Endothelial cell of umbilical vein (primary cell): Measurements from ENCODE around the gene NXPH1. TPM values are rescaled to one million over a fixed set of nuclear protein-coding genes. Genes with fewer than 3 reads are reported as not detected.

Experiments
- BruUV-seq: library from RNA; stranded (reverse); fragments of 400-500 nt; replicated peaks from 2 replicates; lab custom pipeline; 2021; lab: Mats Ljungman, UMichigan
- CTCF ChIA-PET: fragments of 300-600, 350-600 bp; sonication (Branson Sonifier 250); formaldehyde crosslinking; loops from one replicate; lab custom pipeline; 2021; ENCODE audit warnings: antibody characterized with exemption, inconsistent platforms; lab: Charles Lee
- POLR2A ChIA-PET: fragments of 300-600, 350-600 bp; sonication (Branson Sonifier 250); formaldehyde crosslinking; loops from one replicate; lab custom pipeline; 2021; ENCODE audit warnings: antibody characterized with exemption, inconsistent platforms; lab: Charles Lee
- DNase-seq: peaks from one replicate; pipeline ENCODE4 v3.0.0-alpha.2; 2011; ENCODE audit warnings: low read depth, low spot score
- FAIRE-seq: peaks from 2 replicates; lab custom pipeline; 2011; peaks lifted over from hg19 to GRCh38; lab: Jason Lieb, UNC
- H2AFZ ChIP-seq: 2 replicates; pipeline ENCODE4 v1.6.0; 2012; ENCODE audit warnings: low read depth, low read length, control low read depth, inconsistent platforms
- H3K27ac ChIP-seq: 2 replicates; pipeline ENCODE4 v1.5.1; 2011; ENCODE audit warnings: low read depth, mild to moderate bottlenecking, control low read depth, low read length, moderate library complexity; ENCODE audit not compliant: insufficient read depth
- H3K27me3 ChIP-seq, 2 experiments: 2 replicates each; pipeline versions ENCODE4 v1.6.0 to v1.6.1; 2011; ENCODE audit warnings: low read length in 2 of 2, mixed read lengths in 1 of 2; ENCODE audit not compliant: control insufficient read depth in 2 of 2, insufficient read depth in 2 of 2
- H3K36me3 ChIP-seq, 2 experiments: 2 replicates in 1 of 2; 3 replicates in 1 of 2; pipeline ENCODE4 v1.5.1; 2011; ENCODE audit warnings: low read length in 2 of 2, mild to moderate bottlenecking in 1 of 2, moderate library complexity in 1 of 2; ENCODE audit not compliant: control insufficient read depth in 2 of 2, insufficient read depth in 2 of 2; ENCODE audit errors: extremely low read depth in 1 of 2
- H3K4me1 ChIP-seq: 3 replicates; pipeline ENCODE4 v1.5.1; 2011; ENCODE audit warnings: mild to moderate bottlenecking, low read length; ENCODE audit not compliant: control insufficient read depth, insufficient read depth; ENCODE audit errors: extremely low read depth
- H3K4me2 ChIP-seq: 2 replicates; pipeline ENCODE4 v1.6.1; 2011; ENCODE audit warnings: low read length, control low read depth, mixed read lengths; ENCODE audit not compliant: insufficient read depth
- H3K4me3 ChIP-seq, 3 experiments: fragments of 200-600 bp in 1 of 3; sonication (generic), shearing (Covaris generic) in 1 of 3; replicated peaks in 1 of 3; 2 replicates each; pipeline ENCODE4 v1.5.1; 2011 to 2016; ENCODE audit warnings: control low read depth in 3 of 3, low read length in 3 of 3, mild to moderate bottlenecking in 2 of 3, inconsistent platforms in 1 of 3, low read depth in 1 of 3, moderate library complexity in 1 of 3; ENCODE audit not compliant: insufficient read depth in 1 of 3
- H3K79me2 ChIP-seq: 2 replicates; pipeline ENCODE4 v1.6.0; 2012; ENCODE audit warnings: low read length, inconsistent platforms; ENCODE audit not compliant: control insufficient read depth, insufficient read depth
- H3K9ac ChIP-seq: replicated peaks from 2 replicates; pipeline ENCODE3; 2011; ENCODE audit warnings: low read length, control low read depth; ENCODE audit not compliant: insufficient read depth; ENCODE audit errors: extremely low read depth
- H3K9me1 ChIP-seq: replicated peaks from 3 replicates; pipeline ENCODE4 v1.6.0; 2011; ENCODE audit warnings: mild to moderate bottlenecking, low read length; ENCODE audit not compliant: control insufficient read depth, insufficient read depth; ENCODE audit errors: extremely low read depth
- H3K9me3 ChIP-seq: replicated peaks from 2 replicates; pipeline ENCODE4 v1.5.1; 2012; ENCODE audit warnings: low read length, inconsistent platforms; ENCODE audit not compliant: control insufficient read depth, insufficient read depth
- H4K20me1 ChIP-seq: replicated peaks from 2 replicates; pipeline ENCODE3; 2011; ENCODE audit warnings: mild to moderate bottlenecking, low read length; ENCODE audit not compliant: control insufficient read depth, insufficient read depth; ENCODE audit errors: extremely low read depth
- CTCF ChIP-seq, 2 donors: IDR thresholded peaks; 1 replicate in 1 of 2; 2 replicates in 1 of 2; pipeline ENCODE4 v1.5.1; 2011; ENCODE audit warnings: low read length in 2 of 2, mild to moderate bottlenecking in 2 of 2, moderate library complexity in 2 of 2, control low read depth in 1 of 2, inconsistent platforms in 1 of 2, low read depth in 1 of 2; ENCODE audit not compliant: insufficient read depth in 1 of 2; ENCODE audit errors: extremely low read depth in 1 of 2
- EZH2 ChIP-seq: IDR thresholded peaks from 2 replicates; pipeline ENCODE4 v1.6.1; 2012; ENCODE audit warnings: borderline replicate concordance, low read depth, mild to moderate bottlenecking, moderate library complexity, low read length, inconsistent platforms; ENCODE audit not compliant: severe bottlenecking
- GATA2 ChIP-seq: IDR thresholded peaks from 2 replicates; pipeline ENCODE4 v1.7.0; 2011; ENCODE audit warnings: low read depth, mild to moderate bottlenecking, moderate library complexity, mixed read lengths, low read length; ENCODE audit not compliant: insufficient read length, insufficient read depth
- MYC ChIP-seq: IDR thresholded peaks from one replicate; pipeline ENCODE4 v1.6.1; 2011; ENCODE audit warnings: mild to moderate bottlenecking, low read depth, low read length
- POLR2A ChIP-seq: IDR thresholded peaks from 2 replicates; pipeline ENCODE4 v1.6.1; 2012; ENCODE audit warnings: low read depth, mild to moderate bottlenecking, control low read depth, low read length
- POLR2AphosphoS5 ChIP-seq: IDR thresholded peaks from 2 replicates; pipeline ENCODE4 v1.6.1; 2012; ENCODE audit warnings: low read depth, mild to moderate bottlenecking, control low read depth, low read length, moderate library complexity; ENCODE audit not compliant: insufficient read depth
- dilution Hi-C: fragments of 300-500 bp; cut with MboI; formaldehyde crosslinking; loops from one replicate; pipeline ENCODE4 v1.15.0; 2019; ENCODE audit warnings: low sequenced_read_pairs; ENCODE audit not compliant: extremely low pct_ligation_motif_present
- intact Hi-C: fragments of 100-400 bp; cut with micrococcal nuclease; formaldehyde crosslinking; loops from one replicate; pipeline ENCODE4 v1.10.0; 2022
- polyA plus RNA-seq, 4 experiments: library from polyadenylated mRNA; depleted of rRNA in 3 of 4; stranded (reverse) in 3 of 4; unstranded in 1 of 4; fragments of >200 nt; gene quantifications; 2 replicates each; pipeline versions ENCODE4 v1.2.1 to v1.2.3, GENCODE V29; 2011 to 2012; ENCODE audit warnings: missing spikeins in 1 of 4
- total RNA-seq: library from RNA; stranded (reverse); gene quantifications from 2 replicates; pipeline ENCODE4 v1.2.3, GENCODE V29; 2021

NXPH1 gene
- total and polyA plus RNA-seq, 2 donors (not counting 3 experiments of a cell fraction or from before 2014, with no cell fraction given) = not detected

GRCh38 chr7:8500286-8500685 lies 66.9 kb downstream of the NXPH1 start:
- no peak overlapping the region for H2AFZ ChIP-seq
- H3K79me2 ChIP-seq = no peaks in the 10 kb centered on the region
- CTCF ChIA-PET = no interaction called here
- H3K9ac ChIP-seq = no peak overlapping the region
- no peak overlapping the region for H3K4me2 ChIP-seq
- POLR2A ChIA-PET = no interaction called here
- no peaks in the 10 kb centered on the region for H4K20me1 ChIP-seq
- dilution Hi-C loops (no loop called here), intact Hi-C loops (no loop called here)
- no peaks in the 10 kb centered on the region for H3K27me3 ChIP-seq
- FAIRE-seq (no peak), DNase-seq (no peak)
- no peak for TF ChIP-seq EZH2
- no peaks in the 10 kb centered on the region for H3K9me1 ChIP-seq
- peaks cover 6% of the 10 kb centered on the region for H3K9me3 ChIP-seq
- H3K4me1 ChIP-seq = no peaks in the 10 kb centered on the region
- no peak overlapping the region for H3K4me3 ChIP-seq
- no TSS peak for BruUV-seq
- no peaks in the 10 kb centered on the region for H3K36me3 ChIP-seq
- no peak overlapping the region for H3K27ac ChIP-seq

- FAIRE-seq (no peak), DNase-seq (no peak)
- peaks cover 10% of the 10 kb centered on the region for H3K9me3 ChIP-seq
- no peaks in the 10 kb centered on the region for H4K20me1 ChIP-seq
- no TSS peak for BruUV-seq
- H3K27ac ChIP-seq = no peak overlapping the region
- no peaks in the 10 kb centered on the region for H3K36me3 ChIP-seq
- no peak for TF ChIP-seq POLR2A
- no peak for TF ChIP-seq CTCF (IDR thresholded peaks at IDR 0.05; ENCODE audit: extremely low read depth in 1 of 2, insufficient read depth in 1 of 2, low read depth in 1 of 2, low read length in 2 of 2)
- TF ChIP-seq MYC = no peak
- TF ChIP-seq EZH2 = no peak
- no peak for TF ChIP-seq POLR2AphosphoS5
- no peak for TF ChIP-seq GATA2
- intact Hi-C loops = no loop called here
- CTCF ChIA-PET = no interaction called here
- H3K4me1 ChIP-seq = no peaks in the 10 kb centered on the region
- no peak overlapping the region for H3K4me3 ChIP-seq
- no peaks in the 10 kb centered on the region for H3K9me1 ChIP-seq
- no peak overlapping the region for H3K9ac ChIP-seq
- POLR2A ChIA-PET = no interaction called here
- H3K27me3 ChIP-seq = no peaks in the 10 kb centered on the region
- no peak overlapping the region for H2AFZ ChIP-seq
- dilution Hi-C loops = no loop called here
- H3K4me2 ChIP-seq = no peak overlapping the region
- H3K79me2 ChIP-seq = no peaks in the 10 kb centered on the region
Measured at GRCh38 chr7:8507566-8507965, 74.2 kb downstream of the NXPH1 start.
